Suprapubic skin (tissue), 3 donors: Measurements from ENCODE around the gene LPAR1.

Source experiments
- POLR2AphosphoS5 ChIP-seq, 3 donors: sonication (generic); formaldehyde crosslinking; IDR thresholded peaks; one replicate each; pipeline ENCODE4 v1.6.1; 2017; ENCODE audit warnings: antibody characterized with exemption in 3 of 3
- TF ChIP-seq, protein P1 (sequence below), 2 donors: fragments of 200-600 bp in 1 of 2; fragments of 450-650 bp in 1 of 2; sonication (generic) in 1 of 2; IDR thresholded peaks; one replicate each; pipeline ENCODE4 v1.5.1; 2016 to 2019; ENCODE audit warnings: antibody characterized with exemption in 2 of 2, mild to moderate bottlenecking in 1 of 2, moderate library complexity in 1 of 2

DNA sequence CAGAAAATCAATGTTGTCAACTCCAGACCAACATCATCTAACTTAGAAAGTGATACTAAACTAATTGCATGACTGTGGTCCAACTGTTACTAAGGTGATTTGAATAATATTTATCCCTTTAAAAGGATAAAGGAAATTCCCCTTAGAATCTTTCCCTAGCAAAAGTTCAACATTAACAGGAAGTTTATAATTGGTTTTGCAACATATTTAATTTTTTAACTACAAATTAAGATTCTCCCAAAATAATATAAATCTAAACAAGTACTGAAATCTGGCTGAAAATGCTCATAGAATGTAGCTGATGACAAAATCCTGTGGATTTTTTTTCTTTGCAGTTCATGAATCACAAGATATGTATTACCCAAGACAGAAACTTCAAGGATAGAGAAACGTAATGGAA lies 151.4 kb downstream of the LPAR1 start:
- TF ChIP-seq, protein P1, sequence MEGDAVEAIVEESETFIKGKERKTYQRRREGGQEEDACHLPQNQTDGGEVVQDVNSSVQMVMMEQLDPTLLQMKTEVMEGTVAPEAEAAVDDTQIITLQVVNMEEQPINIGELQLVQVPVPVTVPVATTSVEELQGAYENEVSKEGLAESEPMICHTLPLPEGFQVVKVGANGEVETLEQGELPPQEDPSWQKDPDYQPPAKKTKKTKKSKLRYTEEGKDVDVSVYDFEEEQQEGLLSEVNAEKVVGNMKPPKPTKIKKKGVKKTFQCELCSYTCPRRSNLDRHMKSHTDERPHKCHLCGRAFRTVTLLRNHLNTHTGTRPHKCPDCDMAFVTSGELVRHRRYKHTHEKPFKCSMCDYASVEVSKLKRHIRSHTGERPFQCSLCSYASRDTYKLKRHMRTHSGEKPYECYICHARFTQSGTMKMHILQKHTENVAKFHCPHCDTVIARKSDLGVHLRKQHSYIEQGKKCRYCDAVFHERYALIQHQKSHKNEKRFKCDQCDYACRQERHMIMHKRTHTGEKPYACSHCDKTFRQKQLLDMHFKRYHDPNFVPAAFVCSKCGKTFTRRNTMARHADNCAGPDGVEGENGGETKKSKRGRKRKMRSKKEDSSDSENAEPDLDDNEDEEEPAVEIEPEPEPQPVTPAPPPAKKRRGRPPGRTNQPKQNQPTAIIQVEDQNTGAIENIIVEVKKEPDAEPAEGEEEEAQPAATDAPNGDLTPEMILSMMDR (IDR thresholded peaks at IDR 0.05), result no peak
- no peak for TF ChIP-seq POLR2AphosphoS5 (IDR thresholded peaks at IDR 0.05)
